ENCODE results near the gene UGT3A1.
"Not testable (repeated sequence)": the region's sequence is repeated elsewhere in the genome, so short reads cannot be mapped to it uniquely, and the experiment has no call there.

The UGT3A1 gene

GRCh38 chr5:36009698-36010097, 18.5 kb upstream of the UGT3A1 start:
- H3K4me1 Mint-ChIP-seq (ENCODE audit: low read depth): no peaks in the 10 kb centered on the region
- peaks cover 29% of the 10 kb centered on the region for H3K9me3 Mint-ChIP-seq
- H3K36me3 Mint-ChIP-seq (ENCODE audit: low read depth): peaks cover 6% of the 10 kb centered on the region
- H3K27ac Mint-ChIP-seq: no peak overlapping the region
- H3K4me3 Mint-ChIP-seq: no peak overlapping the region
- no peaks in the 10 kb centered on the region for H3K27me3 Mint-ChIP-seq

DNA sequence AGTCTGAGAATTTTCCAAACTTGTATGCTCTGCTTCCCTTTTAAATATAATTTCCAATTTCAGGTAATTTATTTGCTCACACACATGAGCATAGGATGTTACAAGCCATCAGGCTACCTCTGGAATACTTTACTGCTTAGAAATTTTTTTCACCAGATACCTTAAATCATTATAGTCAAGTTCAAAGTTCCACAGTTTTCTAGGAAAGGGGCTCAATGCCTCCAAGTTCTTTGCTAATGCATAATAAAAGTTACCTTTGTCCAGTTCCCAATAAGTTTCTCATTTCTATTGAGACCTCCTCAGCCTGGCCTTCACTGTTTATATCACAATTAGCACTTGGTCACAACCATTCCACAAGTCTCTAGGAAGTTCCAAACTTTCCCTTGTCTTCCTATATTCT, 16.2 kb upstream of the UGT3A1 start:
- Mint-ChIP-seq H3K9me3 (peaks cover 15% of the 10 kb centered on the region), H3K27ac (no peak overlapping the region), H3K4me1 (ENCODE audit: low read depth) (no peaks in the 10 kb centered on the region), H3K36me3 (ENCODE audit: low read depth) (no peaks in the 10 kb centered on the region), H3K27me3 (peaks cover 4% of the 10 kb centered on the region), H3K4me3 (no peak overlapping the region)

- Mint-ChIP-seq H3K9me3 (peaks cover 15% of the 10 kb centered on the region), H3K4me1 (ENCODE audit: low read depth) (no peaks in the 10 kb centered on the region), H3K36me3 (ENCODE audit: low read depth) (no peaks in the 10 kb centered on the region), H3K27me3 (peaks cover 4% of the 10 kb centered on the region), H3K27ac (no peak overlapping the region), H3K4me3 (no peak overlapping the region)
Observed at GRCh38 chr5:36006163-36006562, 15.0 kb upstream of the UGT3A1 start.

- Mint-ChIP-seq H3K27ac (no peak overlapping the region), H3K9me3 (no peaks in the 10 kb centered on the region), H3K27me3 (peaks cover 4% of the 10 kb centered on the region), H3K4me1 (ENCODE audit: low read depth) (no peaks in the 10 kb centered on the region), H3K4me3 (no peak overlapping the region), H3K36me3 (ENCODE audit: low read depth) (no peaks in the 10 kb centered on the region)
Observed at GRCh38 chr5:36001032-36001431, 9.8 kb upstream of the UGT3A1 start.

- Mint-ChIP-seq H3K27ac (no peak overlapping the region), H3K36me3 (ENCODE audit: low read depth) (no peaks in the 10 kb centered on the region), H3K27me3 (peaks cover 4% of the 10 kb centered on the region), H3K4me3 (no peak overlapping the region), H3K9me3 (no peaks in the 10 kb centered on the region), H3K4me1 (ENCODE audit: low read depth) (no peaks in the 10 kb centered on the region)
Observed at GRCh38 chr5:35999547-35999946, 8.4 kb upstream of the UGT3A1 start.

DNA sequence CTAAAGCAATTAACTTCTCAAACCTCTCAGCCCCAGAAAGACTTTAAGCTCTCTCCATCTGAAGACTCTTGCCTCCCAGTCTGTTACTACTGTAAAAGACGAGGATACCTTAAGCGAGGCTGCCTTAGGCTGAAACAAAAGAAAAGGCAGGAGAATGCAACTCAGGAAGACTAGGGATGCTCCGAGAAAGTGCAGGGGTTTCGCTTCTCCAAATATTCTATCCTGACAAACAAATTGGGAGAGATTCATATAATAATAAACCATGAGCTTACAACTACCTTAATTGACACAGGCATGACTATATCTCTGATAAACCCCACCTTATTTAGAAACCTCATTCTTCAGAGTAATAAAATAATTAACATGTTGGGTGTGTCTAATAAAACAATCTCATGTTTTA, 4.9 kb upstream of the UGT3A1 start:
- no peaks in the 10 kb centered on the region for H3K4me1 Mint-ChIP-seq (ENCODE audit: low read depth)
- no peak overlapping the region for H3K4me3 Mint-ChIP-seq
- H3K27me3 Mint-ChIP-seq: peaks cover 16% of the 10 kb centered on the region
- no peaks in the 10 kb centered on the region for H3K36me3 Mint-ChIP-seq (ENCODE audit: low read depth)
- H3K27ac Mint-ChIP-seq: no peak overlapping the region
- H3K9me3 Mint-ChIP-seq: no peaks in the 10 kb centered on the region

DNA sequence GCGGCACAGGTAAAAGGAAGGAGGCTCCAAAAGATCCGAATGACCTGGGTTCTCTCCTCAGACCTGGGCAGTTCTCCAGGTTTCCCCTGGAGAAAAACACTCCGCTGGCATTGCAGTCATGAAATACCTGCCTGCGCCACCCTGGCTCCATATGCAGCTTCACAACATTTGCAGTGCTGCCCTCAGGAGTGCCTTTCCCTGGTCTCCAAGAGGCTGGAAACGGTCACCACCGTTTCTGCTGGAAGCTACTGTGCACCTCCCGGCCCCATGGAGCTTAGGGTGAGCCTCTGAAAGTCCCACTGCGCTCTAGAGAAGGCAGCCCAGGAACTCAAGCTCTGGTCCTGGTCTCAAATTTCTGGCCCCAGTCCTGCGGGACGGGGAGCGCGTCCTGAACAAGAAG, 670 bp downstream of the UGT3A1 start:
- H3K27me3 Mint-ChIP-seq: peaks cover 23% of the 10 kb centered on the region
- H3K4me1 Mint-ChIP-seq (ENCODE audit: low read depth): no peaks in the 10 kb centered on the region
- no peak overlapping the region for H3K27ac Mint-ChIP-seq
- H3K4me3 Mint-ChIP-seq: no peak overlapping the region
- no peaks in the 10 kb centered on the region for H3K36me3 Mint-ChIP-seq (ENCODE audit: low read depth)
- H3K9me3 Mint-ChIP-seq: no peaks in the 10 kb centered on the region

DNA sequence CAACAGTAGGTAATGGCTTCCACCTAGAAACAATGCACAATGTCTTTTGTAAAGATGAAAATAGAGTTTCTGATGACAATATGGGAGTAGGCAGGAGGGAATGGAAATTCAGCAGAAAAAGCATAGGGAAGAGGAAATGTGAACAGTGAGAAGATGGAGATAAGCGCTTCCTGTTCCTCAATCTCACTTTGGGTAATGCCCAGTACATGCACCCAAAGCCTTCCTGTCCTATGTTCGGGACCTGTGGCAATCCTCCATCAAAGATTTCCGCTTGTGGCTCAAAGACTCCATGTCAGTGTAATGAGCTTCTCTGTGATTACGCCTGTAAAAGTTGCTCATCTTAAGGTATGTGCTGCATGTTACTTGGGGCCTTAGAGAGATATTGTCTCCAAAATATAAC, 2.7 kb downstream of the UGT3A1 start:
- H3K4me1 Mint-ChIP-seq (ENCODE audit: low read depth): no peaks in the 10 kb centered on the region
- no peaks in the 10 kb centered on the region for H3K36me3 Mint-ChIP-seq (ENCODE audit: low read depth)
- peaks cover 21% of the 10 kb centered on the region for H3K27me3 Mint-ChIP-seq

GRCh38 chr5:35987776-35988175, 3.4 kb downstream of the UGT3A1 start:
- Mint-ChIP-seq H3K4me1 (ENCODE audit: low read depth) (no peaks in the 10 kb centered on the region), H3K9me3 (peaks cover 4% of the 10 kb centered on the region), H3K27me3 (peaks cover 18% of the 10 kb centered on the region), H3K4me3 (no peak overlapping the region), H3K36me3 (ENCODE audit: low read depth) (no peaks in the 10 kb centered on the region), H3K27ac (no peak overlapping the region)

More for the DNA sequence above, 2.7 kb downstream of the UGT3A1 start:
- Mint-ChIP-seq H3K9me3 (no peaks in the 10 kb centered on the region), H3K4me3 (no peak overlapping the region), H3K27ac (no peak overlapping the region)

DNA sequence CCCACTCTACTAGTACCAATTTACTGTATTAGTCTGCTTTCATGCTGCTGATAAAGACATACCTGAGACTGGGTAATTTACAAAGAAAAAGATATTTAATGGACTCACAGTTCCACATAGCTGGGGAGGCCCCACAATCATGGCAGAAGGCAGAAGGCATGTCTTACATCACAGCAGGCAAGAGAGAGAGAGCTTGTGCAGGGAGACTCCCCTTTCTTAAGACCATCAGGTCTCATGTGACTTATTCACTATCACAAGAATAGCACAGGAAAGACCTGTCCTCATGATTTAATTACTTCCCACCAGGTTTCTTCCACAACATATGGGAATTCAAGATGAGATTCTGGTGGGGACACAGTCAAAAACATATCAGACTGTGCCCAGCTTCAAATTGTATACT, 11.5 kb downstream of the UGT3A1 start:
- Mint-ChIP-seq H3K27me3 (peaks cover under 1% of the 10 kb centered on the region), H3K9me3 (peaks cover 20% of the 10 kb centered on the region), H3K4me3 (no peak overlapping the region), H3K36me3 (ENCODE audit: low read depth) (no peaks in the 10 kb centered on the region), H3K27ac (no peak overlapping the region), H3K4me1 (ENCODE audit: low read depth) (no peaks in the 10 kb centered on the region)

DNA sequence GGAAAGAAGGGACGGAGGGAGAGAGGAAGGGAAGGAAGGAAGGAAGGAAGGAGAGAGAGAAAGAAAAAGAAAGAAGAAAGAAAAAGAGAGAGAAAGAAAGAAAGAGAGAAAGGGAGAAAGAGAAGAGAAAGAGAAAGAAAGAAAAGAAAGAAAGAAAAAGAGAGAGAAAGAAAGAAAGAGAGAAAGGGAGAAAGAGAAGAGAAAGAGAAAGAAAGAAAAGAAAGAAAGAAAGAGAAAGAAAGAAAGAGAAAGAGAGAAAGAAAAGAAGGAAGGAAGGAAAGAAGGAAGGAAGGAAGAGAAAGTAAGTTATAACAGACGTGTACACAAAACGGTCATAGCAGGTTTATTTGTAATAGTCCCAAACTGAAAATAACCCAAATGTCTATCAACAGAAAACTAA, 14.3 kb downstream of the UGT3A1 start:
- not testable (repeated sequence) for H3K27me3 Mint-ChIP-seq; H3K4me3 Mint-ChIP-seq; H3K27ac Mint-ChIP-seq; H3K36me3 Mint-ChIP-seq (ENCODE audit: low read depth); H3K4me1 Mint-ChIP-seq (ENCODE audit: low read depth)
- H3K9me3 Mint-ChIP-seq: peaks cover 12% of the 10 kb centered on the region

GRCh38 chr5:35974570-35974969, 16.6 kb downstream of the UGT3A1 start:
- Mint-ChIP-seq H3K4me3 (no peak overlapping the region), H3K4me1 (ENCODE audit: low read depth) (no peaks in the 10 kb centered on the region), H3K27me3 (peaks cover 6% of the 10 kb centered on the region), H3K9me3 (no peaks in the 10 kb centered on the region), H3K27ac (no peak overlapping the region), H3K36me3 (ENCODE audit: low read depth) (no peaks in the 10 kb centered on the region)

DNA sequence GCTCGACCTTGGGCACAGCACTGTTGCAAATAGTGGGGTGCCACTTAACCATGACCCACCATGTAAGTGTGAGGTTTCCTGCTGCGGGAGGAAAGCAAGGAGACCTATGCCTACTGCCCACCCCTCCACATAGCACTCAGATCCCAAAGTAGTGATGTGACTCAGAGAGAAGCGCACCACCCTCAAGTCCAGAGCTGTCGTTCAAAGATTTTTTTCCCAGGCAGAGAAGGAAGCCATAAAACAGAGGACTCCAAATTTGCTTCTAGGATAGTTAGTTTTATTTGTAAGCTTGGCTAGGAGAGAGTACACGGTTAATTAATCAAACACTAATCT, 19.3 kb downstream of the UGT3A1 start:
- peaks cover 6% of the 10 kb centered on the region for H3K27me3 Mint-ChIP-seq
- H3K27ac Mint-ChIP-seq: no peak overlapping the region
- no peaks in the 10 kb centered on the region for H3K36me3 Mint-ChIP-seq (ENCODE audit: low read depth)
- no peak overlapping the region for H3K4me3 Mint-ChIP-seq
- H3K4me1 Mint-ChIP-seq (ENCODE audit: low read depth): no peaks in the 10 kb centered on the region
- no peaks in the 10 kb centered on the region for H3K9me3 Mint-ChIP-seq

DNA sequence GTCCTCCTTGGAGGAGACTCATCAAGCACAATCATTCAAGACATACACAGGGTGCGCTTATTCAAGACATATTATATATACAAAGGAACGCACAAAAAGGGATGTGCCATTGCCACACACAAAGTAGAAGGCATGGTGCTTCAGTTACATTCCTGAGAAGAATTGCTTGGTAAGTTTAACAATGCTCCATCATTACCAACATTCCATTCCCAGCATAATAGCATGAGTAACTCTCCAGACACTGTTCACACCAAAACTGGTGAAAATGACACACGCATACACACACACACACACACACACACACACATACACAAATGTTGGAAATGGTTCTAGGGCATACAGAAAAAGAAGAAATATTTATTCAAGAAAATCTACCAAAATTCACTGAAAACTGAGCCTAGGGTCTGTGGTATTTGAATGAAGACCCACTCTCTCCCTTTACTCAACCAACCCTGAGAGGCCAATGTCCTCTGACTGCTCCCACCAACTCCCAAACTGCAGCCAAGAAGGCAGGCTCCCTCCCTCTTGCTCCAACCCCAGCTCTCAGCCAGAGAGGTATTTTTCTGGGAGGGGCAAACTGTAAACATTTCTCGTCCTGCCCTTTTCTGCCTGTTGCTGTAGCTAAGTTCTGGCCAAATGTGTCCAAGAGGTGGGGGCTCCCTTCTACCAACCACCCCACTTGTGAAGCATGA, 19.9 kb downstream of the UGT3A1 start:
- H3K27me3 Mint-ChIP-seq: peaks cover 6% of the 10 kb centered on the region
- H3K36me3 Mint-ChIP-seq (ENCODE audit: low read depth): no peaks in the 10 kb centered on the region
- H3K4me3 Mint-ChIP-seq: no peak overlapping the region
- no peaks in the 10 kb centered on the region for H3K4me1 Mint-ChIP-seq (ENCODE audit: low read depth)
- H3K27ac Mint-ChIP-seq: no peak overlapping the region
- no peaks in the 10 kb centered on the region for H3K9me3 Mint-ChIP-seq

DNA sequence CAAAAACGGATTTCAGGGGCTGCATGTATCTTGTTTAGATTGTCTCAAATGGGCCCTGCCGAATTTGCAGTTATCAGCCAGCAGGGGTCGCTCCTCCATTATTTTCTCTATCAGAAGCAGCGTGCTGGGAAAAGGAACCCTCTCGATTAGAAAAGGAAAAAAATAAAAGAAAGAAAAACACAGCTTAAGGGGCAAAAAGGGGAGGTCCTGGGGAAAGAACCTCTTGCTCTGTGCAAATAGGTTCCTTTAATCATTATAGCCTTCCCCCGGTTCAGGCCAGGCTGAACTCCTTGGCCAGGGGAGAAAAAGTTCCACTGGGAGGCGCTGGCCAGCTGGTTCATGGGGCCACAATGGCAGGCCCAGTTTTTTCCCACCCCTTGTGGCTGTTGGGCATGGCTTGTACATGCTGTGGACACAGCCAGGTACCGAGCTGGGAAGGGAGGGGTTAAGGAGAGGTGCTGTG, 27.8 kb downstream of the UGT3A1 start:
- H3K9me3 Mint-ChIP-seq: no peaks in the 10 kb centered on the region
- H3K4me3 Mint-ChIP-seq: no peak overlapping the region
- H3K27ac Mint-ChIP-seq: no peak overlapping the region
- H3K36me3 Mint-ChIP-seq (ENCODE audit: low read depth): no peaks in the 10 kb centered on the region
- peaks cover 13% of the 10 kb centered on the region for H3K27me3 Mint-ChIP-seq
- no peaks in the 10 kb centered on the region for H3K4me1 Mint-ChIP-seq (ENCODE audit: low read depth)

GRCh38 chr5:35960328-35960727, 30.9 kb downstream of the UGT3A1 start:
- Mint-ChIP-seq H3K4me1 (ENCODE audit: low read depth) (no peaks in the 10 kb centered on the region), H3K27ac (no peak overlapping the region), H3K9me3 (no peaks in the 10 kb centered on the region), H3K27me3 (peaks cover 13% of the 10 kb centered on the region), H3K36me3 (ENCODE audit: low read depth) (no peaks in the 10 kb centered on the region), H3K4me3 (no peak overlapping the region)
